Prostate gland (tissue), 2 donors: ENCODE data around the gene DSCAML1.

Experiments used
- CTCF ChIP-seq, 4 experiments: fragments of 200-600 bp in 2 of 4; fragments of 450-650 bp in 2 of 4; sonication (generic) in 2 of 4; IDR thresholded peaks; 1 replicate in 3 of 4; 2 replicates in 1 of 4; pipeline ENCODE4 v1.5.1; 2016 to 2019; ENCODE audit warnings: antibody characterized with exemption in 4 of 4, mild to moderate bottlenecking in 2 of 4, moderate library complexity in 2 of 4
- POLR2A ChIP-seq: fragments of 450-650 bp; IDR thresholded peaks from one replicate; pipeline ENCODE4 v1.6.1; 2016; ENCODE audit warnings: antibody characterized with exemption, mild to moderate bottlenecking

GRCh38 chr11:117677729-117678310 lies 119.2 kb downstream of the DSCAML1 start:
- TF ChIP-seq POLR2A (no peak), CTCF (IDR thresholded peaks at IDR 0.05) (no peak)
